HG03558 (cell line): ENCODE data around the gene SNCG.
"Not testable (repeated sequence)": the region's sequence is repeated elsewhere in the genome, so short reads cannot be mapped to it uniquely, and the experiment has no call there.

Experiments
- ATAC-seq: cut with Tn5 transposase; IDR thresholded peaks from one replicate; pipeline ENCODE4 v1.9.1; 2021; ENCODE audit warnings: moderate number of reproducible peaks; ENCODE audit not compliant: unreplicated experiment; ENCODE audit errors: extremely low read depth

SNCG gene

GRCh38 chr10:86958116-86958900, at the start of gene SNCG:
TSS of gene SNCG (plus strand) at chr10:86958599. CDS start at chr10:86958698, 99 bp downstream.
- no peak for ATAC-seq

DNA sequence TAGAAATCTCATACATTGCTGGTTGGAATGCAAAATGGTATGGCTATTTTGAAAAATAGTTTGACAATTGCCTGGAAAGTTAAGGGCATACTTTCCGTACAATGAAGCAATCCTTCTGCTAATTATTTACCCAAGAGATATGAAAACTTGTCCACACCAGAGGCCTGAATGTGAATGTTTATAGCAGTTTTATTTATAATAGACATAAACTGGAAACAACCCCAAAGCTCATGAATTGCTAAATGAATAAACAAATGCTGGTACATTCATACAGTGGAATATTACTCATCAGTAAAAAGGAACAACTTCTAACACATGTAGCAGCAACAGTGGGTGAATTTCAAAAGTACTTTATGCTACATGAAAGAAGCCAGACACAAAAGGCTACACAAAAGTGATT, 43.7 kb upstream of the SNCG start:
- ATAC-seq: no peak

GRCh38 chr10:86918022-86918471, 40.4 kb upstream of the SNCG start:
- no peak for ATAC-seq

DNA sequence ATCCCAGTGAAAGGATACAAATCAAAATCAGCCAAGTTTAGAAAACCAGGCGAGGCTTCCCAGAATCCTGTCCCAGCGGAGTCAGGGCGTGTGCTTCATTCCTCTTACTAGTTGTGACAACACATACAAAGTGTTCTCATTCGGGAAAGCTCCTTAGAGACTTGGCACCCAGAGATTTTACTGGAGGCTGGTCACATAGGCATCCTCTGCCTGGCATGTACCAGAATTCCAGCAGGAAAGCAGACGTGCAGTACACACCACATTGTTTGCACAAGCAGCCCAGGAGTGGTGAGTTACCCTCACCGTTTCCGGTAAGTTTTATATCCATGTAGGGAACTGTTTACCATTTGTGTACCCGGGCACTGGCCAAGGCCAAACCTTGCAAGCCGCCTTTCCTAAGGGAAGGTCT, 35.8 kb upstream of the SNCG start:
- ATAC-seq: no peak

DNA sequence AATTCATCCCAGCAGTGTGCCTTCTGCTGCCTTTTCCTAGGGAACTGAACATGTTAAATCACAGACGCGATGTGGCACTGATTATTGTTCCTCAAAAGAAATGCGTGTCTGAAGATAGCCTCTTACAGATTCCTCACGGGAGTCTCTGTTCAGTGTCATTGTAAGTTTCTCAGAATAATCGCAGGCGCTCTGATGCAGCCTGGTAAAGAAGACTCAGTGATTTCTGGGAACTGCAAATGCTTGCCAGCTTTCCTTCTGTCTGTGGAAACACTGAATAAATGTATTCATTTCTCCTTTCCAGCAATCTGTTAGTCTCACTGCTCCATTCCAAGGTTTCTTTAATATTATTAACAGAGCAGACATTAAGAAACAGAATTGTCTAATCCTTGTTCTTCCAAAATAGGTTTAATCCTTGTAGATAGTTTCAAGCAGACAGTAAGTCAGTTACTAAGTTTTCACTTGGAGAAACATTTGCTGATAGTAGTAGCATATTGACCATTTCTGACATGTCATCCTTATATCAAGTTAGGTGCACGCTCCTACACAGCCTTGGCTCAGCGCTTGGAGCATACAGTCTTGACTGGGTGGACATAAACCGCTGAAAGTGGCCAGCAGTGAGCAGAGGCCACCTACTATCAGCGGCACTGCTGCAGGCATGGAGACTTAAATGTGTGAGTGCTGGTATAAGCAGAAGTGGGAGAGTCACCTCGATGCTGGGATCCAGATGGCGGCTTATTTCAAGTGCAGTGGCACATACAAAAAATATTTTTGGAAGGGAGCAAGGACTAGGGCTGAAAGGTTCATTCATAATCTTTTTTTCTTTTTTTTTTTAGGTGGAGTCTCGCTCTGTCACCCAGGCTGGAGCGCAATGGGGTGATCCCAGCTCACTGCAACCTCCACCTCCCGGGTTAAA, 28.7 kb upstream of the SNCG start:
- no peak for ATAC-seq

GRCh38 chr10:86931872-86932271, 26.5 kb upstream of the SNCG start:
- no peak for ATAC-seq

- no peak for ATAC-seq
Observed at GRCh38 chr10:86932674-86933073, 25.7 kb upstream of the SNCG start.

- not testable (repeated sequence) for ATAC-seq
Observed at GRCh38 chr10:86934162-86934711, 24.2 kb upstream of the SNCG start.

DNA sequence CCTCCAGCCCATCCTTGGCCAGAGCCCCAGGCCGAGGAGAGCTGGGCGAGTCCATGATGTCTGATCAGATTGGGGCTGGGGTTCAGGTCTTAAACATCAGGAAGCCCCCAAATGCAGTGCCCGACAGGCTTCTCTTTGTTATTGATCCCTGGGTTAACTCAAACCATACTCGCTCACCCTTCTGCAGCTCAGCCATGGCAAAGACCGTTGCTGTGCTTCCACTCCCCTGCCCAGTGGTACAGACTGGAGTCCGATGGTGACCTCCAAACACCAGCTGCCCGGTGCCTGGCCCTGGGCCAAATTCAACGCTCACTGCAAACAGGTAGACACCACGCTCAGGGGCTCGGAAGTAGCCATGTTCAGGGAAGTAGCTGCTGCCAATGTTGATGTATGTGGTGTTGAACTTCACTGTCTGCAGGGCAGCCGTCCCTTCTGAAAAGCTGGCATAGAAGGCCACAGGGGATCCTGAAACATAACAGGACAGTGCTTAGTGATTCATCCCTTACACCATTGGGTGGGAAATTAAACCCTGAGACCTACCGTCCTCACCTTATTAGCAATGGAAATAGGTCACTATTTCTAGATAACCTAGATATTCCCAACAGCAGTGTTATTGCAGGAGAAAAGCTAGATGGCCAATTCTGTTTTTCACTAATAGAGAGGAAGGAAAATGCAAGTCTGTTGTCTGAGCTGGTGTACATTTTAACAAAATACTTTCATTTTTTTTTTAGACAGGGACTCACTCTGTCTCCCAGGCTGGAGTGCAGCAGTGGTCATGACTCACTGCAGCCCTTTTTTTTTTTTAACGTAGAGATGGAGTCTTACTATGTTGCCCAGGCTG, 21.5 kb upstream of the SNCG start:
- no peak for ATAC-seq

- no peak for ATAC-seq
Observed at GRCh38 chr10:86937502-86938154, 20.8 kb upstream of the SNCG start.

- no peak for ATAC-seq
Observed at GRCh38 chr10:86938260-86938659, 20.1 kb upstream of the SNCG start.

DNA sequence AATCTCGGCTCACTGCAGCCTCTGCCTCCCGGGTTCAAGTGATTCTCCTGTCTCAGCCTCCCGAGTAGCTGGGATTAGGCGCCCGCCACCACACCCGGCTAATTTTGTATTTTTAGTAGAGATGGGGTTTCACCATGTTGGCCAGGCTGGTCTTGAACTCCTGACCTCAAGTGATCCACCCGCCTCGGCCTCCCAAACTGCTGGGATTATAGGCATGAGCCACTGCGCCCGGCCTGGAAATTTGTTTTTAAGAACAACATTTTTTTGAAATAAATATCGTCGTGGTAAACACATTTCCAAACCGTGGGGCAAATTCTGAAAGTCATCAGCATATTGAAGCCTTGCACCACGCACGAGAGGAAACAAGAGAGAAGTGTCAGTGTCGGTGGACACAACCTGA, 18.3 kb upstream of the SNCG start:
- not testable (repeated sequence) for ATAC-seq

- no peak for ATAC-seq
Observed at GRCh38 chr10:86940677-86941076, 17.7 kb upstream of the SNCG start.

DNA sequence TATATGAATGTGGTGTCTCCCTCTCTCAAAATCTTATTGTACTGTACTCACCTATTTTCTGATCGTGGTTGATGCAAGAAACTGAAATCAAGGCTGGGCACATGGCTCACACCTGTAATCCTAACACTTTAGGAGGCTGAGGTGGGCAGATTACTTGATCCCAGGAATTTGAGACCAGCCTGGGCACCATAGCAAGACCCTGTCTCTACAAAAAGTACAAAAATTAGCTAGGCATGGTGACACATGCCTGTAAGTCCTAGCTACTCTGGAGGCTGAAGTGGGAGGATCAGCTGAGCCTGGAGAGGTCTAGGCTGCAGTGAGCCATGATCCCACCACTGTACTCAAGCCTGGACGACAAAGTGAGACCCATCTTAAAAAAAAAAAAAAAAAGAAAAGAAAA, 17.0 kb upstream of the SNCG start:
- ATAC-seq: no peak

- no peak for ATAC-seq
Observed at GRCh38 chr10:86941991-86942421, 16.4 kb upstream of the SNCG start.

DNA sequence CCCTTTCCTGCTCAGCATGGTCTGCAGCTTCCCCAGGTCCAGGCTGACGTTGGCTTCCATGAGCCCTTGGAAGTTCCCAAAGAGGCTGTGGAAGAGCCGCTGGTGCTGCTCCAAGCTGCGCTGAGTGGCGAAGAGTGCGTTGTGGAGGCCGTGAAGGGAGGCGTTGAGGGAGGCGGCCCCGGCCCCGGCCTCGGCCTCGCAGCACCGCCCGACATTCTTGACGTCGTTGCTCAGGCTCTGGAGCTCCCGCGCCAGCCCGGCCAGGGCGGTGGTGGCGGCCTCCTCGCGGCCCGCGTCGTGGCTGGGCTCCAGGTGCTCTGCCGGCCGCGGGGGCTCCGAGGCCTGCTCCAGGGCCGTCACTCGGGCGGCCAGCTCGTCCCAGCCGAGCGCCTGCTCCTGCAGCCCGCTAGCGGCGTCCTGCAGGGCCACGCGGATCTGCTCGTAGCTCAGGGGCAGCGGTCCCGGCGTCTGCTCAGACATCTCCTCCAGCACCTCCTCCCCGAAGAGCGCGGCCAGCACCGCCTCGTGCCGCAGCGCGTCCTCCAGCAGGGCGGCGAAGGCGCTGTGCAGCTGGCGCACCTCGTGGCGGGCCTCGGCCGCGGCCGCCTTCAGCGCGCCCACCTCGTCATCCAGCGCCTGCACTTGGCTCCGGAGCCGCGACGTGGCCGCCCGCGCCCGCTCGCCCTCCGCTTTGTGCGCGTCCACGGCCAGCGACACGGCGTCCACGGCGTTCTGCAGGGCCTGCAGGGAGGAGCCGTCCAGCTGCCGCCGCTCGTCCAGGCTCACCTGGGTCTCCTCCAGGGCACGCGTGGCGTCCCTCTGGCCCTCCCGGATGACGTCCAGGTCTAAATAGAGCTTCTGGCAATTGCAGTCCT, 15.7 kb upstream of the SNCG start:
- no peak for ATAC-seq

DNA sequence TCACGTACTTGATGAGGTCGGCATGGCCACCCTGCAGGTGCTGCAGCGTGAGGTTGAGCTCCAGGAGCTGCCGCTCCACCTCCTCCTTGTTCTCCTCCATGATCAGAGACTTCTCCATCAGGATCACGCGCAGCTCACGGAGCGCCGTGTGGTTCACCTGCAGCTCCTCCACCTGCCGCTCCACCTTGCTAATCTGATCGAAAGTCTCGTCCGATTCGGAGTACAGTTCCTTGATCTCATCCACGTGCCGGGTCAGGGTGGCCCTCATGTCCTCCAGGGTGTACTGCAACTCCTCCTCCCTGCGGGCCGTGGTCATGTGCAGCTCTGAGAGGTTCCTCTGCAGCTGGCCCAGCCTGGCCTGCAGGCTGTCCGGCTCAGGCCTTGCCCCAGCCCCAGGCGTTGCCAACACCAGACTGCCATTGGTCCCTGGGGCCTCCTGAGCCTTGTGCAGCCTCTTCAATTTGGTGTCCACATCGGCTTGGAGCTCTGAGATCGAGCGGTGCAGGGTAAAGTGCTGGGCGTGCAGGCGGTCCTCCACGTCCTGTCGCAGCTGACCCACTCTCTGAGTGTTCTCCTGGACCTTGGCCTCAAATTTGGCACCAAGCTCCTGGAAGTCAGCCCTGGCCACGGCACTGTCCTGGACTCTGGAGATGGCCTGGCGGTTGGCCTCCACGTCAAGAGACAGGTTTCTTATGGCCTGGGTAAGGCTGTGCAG, 14.9 kb upstream of the SNCG start:
- ATAC-seq: no peak

DNA sequence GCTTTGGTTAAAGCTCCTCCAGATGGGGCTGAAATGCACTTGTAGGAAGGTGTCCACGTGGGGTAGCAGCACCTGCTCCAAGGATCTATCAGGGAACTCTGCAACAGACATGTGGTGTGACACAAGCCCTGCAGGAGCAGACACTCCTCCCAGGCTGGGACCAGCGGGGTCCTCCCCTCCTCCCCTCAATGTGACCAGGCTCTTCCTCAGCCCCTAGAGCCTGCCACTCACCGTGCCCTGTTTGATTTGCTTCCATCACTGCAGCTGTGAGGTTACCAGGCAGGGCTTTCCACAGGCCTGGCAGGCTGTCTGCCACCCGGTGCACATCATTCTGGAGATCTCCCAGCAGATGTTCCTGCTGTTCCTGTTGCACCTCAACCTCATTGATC, 14.4 kb upstream of the SNCG start:
- no peak for ATAC-seq
